ENCODE results near the gene SLC2A4RG. TPM values are rescaled to one million over a fixed set of nuclear protein-coding genes. Genes with fewer than 3 reads are reported as not detected.

The SLC2A4RG gene
- total and polyA plus RNA-seq, 2 of the 13 experiments (the other 11 are each of a cell fraction or from before 2014, with no cell fraction given), result 91.4 to 95.9 TPM

DNA sequence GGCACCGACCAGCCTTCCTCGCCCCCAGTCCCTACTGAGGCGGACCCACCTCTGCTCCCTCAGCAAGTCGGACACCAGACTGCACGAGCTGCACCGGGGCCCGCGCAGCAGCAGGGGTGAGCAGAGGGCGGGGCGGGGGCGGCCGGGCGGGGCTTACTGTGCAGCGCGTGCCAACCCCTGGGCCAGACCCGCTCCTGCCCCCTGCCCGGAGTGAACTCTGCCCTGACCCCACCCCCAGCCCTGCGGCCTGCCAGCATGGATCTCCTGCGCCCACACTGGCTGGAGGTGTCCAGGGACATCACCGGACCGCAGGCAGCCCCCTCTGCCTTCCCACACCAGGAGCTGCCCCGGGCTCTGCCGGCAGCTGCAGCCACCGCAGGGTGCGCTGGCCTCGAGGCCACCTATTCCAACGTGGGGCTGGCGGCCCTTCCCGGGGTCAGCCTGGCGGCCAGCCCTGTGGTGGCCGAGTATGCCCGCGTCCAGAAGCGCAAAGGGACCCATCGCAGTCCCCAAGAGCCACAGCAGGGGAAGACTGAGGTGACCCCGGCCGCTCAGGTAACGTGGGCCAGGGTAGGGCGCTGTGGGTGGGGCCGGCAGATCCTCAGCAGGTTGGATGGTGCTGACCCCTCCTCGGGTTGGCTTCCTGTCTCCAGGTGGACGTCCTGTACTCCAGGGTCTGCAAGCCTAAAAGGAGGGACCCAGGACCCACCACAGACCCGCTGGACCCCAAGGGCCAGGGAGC is 1.5 kb upstream of the SLC2A4RG start (continued):
- TF ChIP-seq, protein P1, sequence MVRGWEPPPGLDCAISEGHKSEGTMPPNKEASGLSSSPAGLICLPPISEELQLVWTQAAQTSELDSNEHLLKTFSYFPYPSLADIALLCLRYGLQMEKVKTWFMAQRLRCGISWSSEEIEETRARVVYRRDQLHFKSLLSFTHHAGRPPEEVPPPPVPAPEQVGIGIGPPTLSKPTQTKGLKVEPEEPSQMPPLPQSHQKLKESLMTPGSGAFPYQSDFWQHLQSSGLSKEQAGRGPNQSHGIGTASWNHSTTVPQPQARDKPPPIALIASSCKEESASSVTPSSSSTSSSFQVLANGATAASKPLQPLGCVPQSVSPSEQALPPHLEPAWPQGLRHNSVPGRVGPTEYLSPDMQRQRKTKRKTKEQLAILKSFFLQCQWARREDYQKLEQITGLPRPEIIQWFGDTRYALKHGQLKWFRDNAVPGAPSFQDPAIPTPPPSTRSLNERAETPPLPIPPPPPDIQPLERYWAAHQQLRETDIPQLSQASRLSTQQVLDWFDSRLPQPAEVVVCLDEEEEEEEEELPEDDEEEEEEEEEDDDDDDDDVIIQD (CRISPR knock-in tag; IDR thresholded peaks at IDR 0.05; ENCODE audit: low read depth), result 0 out of 2 replicates have a peak, but pooled peaks have one; percentile 22
- TF ChIP-seq ZNF326 (CRISPR knock-in tag; IDR thresholded peaks at IDR 0.05; ENCODE audit: borderline replicate concordance) (no peak; the same call in 1 of the 2 replicates), ZNF790 (CRISPR knock-in tag; IDR thresholded peaks at IDR 0.05; ENCODE audit: borderline replicate concordance) (peak; percentile 54; the same call in 1 of the 2 replicates), ZNF253 (CRISPR knock-in tag; IDR thresholded peaks at IDR 0.05; ENCODE audit: borderline replicate concordance) (peak; percentile 49; the same call in 1 of the 2 replicates), ZNF577 (CRISPR knock-in tag; IDR thresholded peaks at IDR 0.05; ENCODE audit: borderline replicate concordance, low read depth) (peak; percentile 98), MXD4 (CRISPR knock-in tag; IDR thresholded peaks at IDR 0.05) (peak; percentile 75), ZNF407 (CRISPR knock-in tag; IDR thresholded peaks at IDR 0.05; ENCODE audit: not compliant biosample characterization) (peak; percentile 58)
- TF ChIP-seq, protein P2, sequence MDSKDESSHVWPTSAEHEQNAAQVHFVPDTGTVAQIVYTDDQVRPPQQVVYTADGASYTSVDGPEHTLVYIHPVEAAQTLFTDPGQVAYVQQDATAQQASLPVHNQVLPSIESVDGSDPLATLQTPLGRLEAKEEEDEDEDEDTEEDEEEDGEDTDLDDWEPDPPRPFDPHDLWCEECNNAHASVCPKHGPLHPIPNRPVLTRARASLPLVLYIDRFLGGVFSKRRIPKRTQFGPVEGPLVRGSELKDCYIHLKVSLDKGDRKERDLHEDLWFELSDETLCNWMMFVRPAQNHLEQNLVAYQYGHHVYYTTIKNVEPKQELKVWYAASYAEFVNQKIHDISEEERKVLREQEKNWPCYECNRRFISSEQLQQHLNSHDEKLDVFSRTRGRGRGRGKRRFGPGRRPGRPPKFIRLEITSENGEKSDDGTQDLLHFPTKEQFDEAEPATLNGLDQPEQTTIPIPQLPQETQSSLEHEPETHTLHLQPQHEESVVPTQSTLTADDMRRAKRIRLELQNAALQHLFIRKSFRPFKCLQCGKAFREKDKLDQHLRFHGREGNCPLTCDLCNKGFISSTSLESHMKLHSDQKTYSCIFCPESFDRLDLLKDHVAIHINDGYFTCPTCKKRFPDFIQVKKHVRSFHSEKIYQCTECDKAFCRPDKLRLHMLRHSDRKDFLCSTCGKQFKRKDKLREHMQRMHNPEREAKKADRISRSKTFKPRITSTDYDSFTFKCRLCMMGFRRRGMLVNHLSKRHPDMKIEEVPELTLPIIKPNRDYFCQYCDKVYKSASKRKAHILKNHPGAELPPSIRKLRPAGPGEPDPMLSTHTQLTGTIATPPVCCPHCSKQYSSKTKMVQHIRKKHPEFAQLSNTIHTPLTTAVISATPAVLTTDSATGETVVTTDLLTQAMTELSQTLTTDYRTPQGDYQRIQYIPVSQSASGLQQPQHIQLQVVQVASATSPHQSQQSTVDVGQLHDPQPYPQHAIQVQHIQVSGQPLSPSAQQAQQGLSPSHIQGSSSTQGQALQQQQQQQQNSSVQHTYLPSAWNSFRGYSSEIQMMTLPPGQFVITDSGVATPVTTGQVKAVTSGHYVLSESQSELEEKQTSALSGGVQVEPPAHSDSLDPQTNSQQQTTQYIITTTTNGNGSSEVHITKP (CRISPR knock-in tag; IDR thresholded peaks at IDR 0.05; ENCODE audit: low read depth), result 0 out of 2 replicates have a peak, but pooled peaks have one; percentile 38

Measured in HepG2 (cell line).